AG04450 (cell line): ENCODE data around the gene SLC36A2. TPM values are rescaled to one million over a fixed set of nuclear protein-coding genes. Genes with fewer than 3 reads are reported as not detected.

Experiments used
- CTCF ChIA-PET: fragments of 300-600, 350-600 bp; formaldehyde crosslinking; extraction: SDS; loops from one replicate; lab custom pipeline; 2022; ENCODE audit warnings: antibody characterized with exemption, inconsistent platforms; lab: Charles Lee
- POLR2A ChIA-PET: fragments of 350-600 bp; formaldehyde crosslinking; extraction: SDS; loops from one replicate; lab custom pipeline; 2021; ENCODE audit warnings: antibody characterized with exemption, inconsistent platforms; lab: Yijun Ruan, JAX
- DNase-seq: peaks from one replicate; pipeline ENCODE4 v3.0.0-alpha.2; 2011; ENCODE audit warnings: low read depth, low spot score
- H3K27ac ChIP-seq: one replicate; pipeline ENCODE4 v1.5.1; 2012; ENCODE audit warnings: low read depth, low read length, control low read depth
- H3K27me3 ChIP-seq: one replicate; pipeline ENCODE4 v1.6.0; 2012; ENCODE audit warnings: low read length; ENCODE audit not compliant: control insufficient read depth, insufficient read depth
- H3K4me3 ChIP-seq: 2 replicates; pipeline ENCODE4 v1.5.1; 2011; ENCODE audit warnings: mild to moderate bottlenecking, low read depth, low read length, control low read depth
- H3K9me3 ChIP-seq: 2 replicates; pipeline ENCODE4 v1.5.1; 2012; ENCODE audit warnings: low read length; ENCODE audit not compliant: control insufficient read depth, insufficient read depth
- polyA plus RNA-seq: library from polyadenylated mRNA; depleted of rRNA; stranded (reverse); fragments of >200 nt; gene quantifications from 2 replicates; pipeline ENCODE4 v1.2.3, GENCODE V29; 2011
- TF ChIP-seq, protein P1 (sequence below): IDR thresholded peaks from 2 replicates; pipeline ENCODE4 v1.5.1; 2011; ENCODE audit warnings: low read depth, low read length, control low read depth, inconsistent platforms

The SLC36A2 gene
- polyA plus RNA-seq, 1 experiment, result not detected

DNA sequence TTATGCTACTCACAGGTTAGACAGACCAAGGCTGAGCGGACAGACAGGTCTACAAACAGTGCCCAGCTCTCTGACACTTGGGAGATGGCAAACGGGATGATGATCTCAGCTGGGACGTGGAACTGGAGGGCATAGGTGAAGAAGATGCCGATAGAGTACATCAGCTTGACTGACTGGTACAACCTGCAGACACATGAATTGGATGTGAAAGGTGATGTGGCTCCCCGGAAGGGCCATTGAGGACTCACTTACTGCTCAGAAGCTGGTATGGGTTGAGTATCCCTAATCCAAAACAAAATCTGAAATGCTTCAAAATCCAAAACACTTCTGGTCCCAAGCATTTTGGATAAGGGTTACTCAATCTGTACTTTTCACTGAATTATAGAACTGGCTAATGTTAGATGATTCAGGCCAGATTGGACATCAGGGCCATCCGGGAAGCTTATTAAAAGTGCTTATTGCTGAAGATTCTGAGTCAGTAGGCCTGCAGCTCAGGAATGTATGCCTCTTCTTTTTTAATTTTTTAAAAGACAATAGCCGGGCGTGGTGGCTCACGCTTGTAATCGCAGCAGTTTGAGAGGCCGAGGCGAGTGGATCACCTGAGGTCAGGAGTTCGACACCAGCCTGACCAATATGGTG lies 66.2 kb downstream of the SLC36A2 start:
- H3K27ac ChIP-seq, result no peak overlapping the region
- ChIA-PET CTCF (no interaction called here), POLR2A (no interaction called here)
- DNase-seq, result no peak
- H3K27me3 ChIP-seq, result peaks cover 5% of the 10 kb centered on the region
- TF ChIP-seq, protein P1, sequence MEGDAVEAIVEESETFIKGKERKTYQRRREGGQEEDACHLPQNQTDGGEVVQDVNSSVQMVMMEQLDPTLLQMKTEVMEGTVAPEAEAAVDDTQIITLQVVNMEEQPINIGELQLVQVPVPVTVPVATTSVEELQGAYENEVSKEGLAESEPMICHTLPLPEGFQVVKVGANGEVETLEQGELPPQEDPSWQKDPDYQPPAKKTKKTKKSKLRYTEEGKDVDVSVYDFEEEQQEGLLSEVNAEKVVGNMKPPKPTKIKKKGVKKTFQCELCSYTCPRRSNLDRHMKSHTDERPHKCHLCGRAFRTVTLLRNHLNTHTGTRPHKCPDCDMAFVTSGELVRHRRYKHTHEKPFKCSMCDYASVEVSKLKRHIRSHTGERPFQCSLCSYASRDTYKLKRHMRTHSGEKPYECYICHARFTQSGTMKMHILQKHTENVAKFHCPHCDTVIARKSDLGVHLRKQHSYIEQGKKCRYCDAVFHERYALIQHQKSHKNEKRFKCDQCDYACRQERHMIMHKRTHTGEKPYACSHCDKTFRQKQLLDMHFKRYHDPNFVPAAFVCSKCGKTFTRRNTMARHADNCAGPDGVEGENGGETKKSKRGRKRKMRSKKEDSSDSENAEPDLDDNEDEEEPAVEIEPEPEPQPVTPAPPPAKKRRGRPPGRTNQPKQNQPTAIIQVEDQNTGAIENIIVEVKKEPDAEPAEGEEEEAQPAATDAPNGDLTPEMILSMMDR, result no peak
- H3K4me3 ChIP-seq, result no peak overlapping the region
- H3K9me3 ChIP-seq, result no peaks in the 10 kb centered on the region

DNA sequence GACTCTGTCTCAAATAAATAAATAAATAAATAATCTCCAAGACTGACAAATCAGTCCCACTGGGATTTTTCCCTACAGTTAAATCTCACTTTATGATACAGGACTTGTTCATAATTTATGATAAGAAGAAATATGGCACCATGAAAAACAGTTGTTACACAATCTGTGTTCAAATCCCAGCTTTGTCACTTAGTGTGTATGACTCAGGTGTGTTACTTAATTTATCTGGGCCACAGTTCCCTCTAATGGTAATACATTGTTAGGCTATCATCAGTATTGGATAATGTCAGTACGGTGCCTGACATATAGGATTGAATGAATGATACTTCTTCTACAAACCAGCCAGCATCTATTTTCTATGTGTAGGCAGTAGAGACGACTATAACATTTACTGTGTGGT lies 66.9 kb downstream of the SLC36A2 start:
- H3K27ac ChIP-seq, result no peak overlapping the region
- DNase-seq, result no peak
- ChIA-PET CTCF (no interaction called here), POLR2A (no interaction called here)
- H3K27me3 ChIP-seq, result peaks cover 5% of the 10 kb centered on the region
- H3K4me3 ChIP-seq, result no peak overlapping the region
- H3K9me3 ChIP-seq, result no peaks in the 10 kb centered on the region
- TF ChIP-seq, protein P1, result no peak

DNA sequence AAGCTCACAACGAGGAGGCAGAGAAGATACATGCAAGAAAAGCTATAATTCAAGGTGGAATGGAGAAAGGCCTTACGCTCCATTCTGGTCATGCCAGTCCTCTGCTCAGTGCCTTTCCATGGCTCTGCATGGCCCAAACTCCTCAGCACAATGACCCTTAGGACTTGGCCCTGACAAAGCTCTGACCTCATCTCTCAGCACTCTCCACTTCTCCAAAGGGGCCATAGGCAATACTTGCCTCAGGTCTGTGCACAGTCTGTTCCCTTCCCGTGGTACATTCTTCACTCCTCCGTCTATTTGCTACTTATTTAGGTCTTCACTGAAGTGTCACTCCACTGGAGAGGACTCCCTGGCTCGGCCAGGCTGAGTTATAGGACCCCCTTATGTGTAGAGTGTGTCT lies 68.5 kb downstream of the SLC36A2 start:
- H3K27me3 ChIP-seq, result peaks cover 5% of the 10 kb centered on the region
- H3K27ac ChIP-seq, result no peak overlapping the region
- TF ChIP-seq, protein P1, result no peak
- ChIA-PET POLR2A (interaction anchor here (0.8 kb wide), 1 partner anchor 40 kb away, joined by 3 read pairs; no protein-coding TSS in a partner anchor), CTCF (interaction anchor here (1.6 kb wide), 1 partner anchor 38 kb away, joined by 4 read pairs; no protein-coding TSS in a partner anchor)
- DNase-seq, result no peak
- H3K4me3 ChIP-seq, result no peak overlapping the region
- H3K9me3 ChIP-seq, result no peaks in the 10 kb centered on the region

GRCh38 chr5:151275803-151276202 lies 71.6 kb downstream of the SLC36A2 start:
- no peak for DNase-seq
- TF ChIP-seq, protein P1, result no peak
- H3K27ac ChIP-seq, result no peak overlapping the region
- no peaks in the 10 kb centered on the region for H3K9me3 ChIP-seq
- no peak overlapping the region for H3K4me3 ChIP-seq
- H3K27me3 ChIP-seq, result peaks cover 5% of the 10 kb centered on the region
- ChIA-PET CTCF (interaction anchor here (1.0 kb wide), 1 partner anchor 40 kb away, joined by 5 read pairs; no protein-coding TSS in a partner anchor), POLR2A (no interaction called here)

DNA sequence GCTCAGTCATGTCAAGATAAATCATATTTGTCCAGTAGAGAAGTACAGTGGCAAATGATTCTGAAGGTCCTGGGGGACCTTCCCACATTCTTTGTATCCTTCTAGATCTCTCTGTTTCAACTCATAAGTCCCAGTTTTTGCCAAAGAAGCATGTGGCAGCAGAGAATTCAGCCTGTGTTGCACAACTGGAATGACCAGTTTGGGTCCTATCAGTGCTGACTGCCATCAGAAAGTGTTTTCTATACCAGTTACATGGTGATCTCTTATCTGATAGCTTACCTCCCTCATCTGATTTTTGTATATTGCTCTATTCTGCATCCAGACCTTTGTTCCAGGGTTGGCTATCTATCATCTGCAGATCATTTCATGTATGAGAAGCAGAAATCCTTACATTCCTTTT lies 72.7 kb downstream of the SLC36A2 start:
- CTCF ChIA-PET, result no interaction called here

More for the DNA sequence above, 72.7 kb downstream of the SLC36A2 start:
- Histone ChIP-seq H3K9me3 (no peaks in the 10 kb centered on the region), H3K4me3 (no peak overlapping the region), H3K27ac (no peak overlapping the region), H3K27me3 (peaks cover 5% of the 10 kb centered on the region)
- POLR2A ChIA-PET, result no interaction called here
- DNase-seq, result no peak
- TF ChIP-seq, protein P1, result no peak
